Neutrophil (primary cell): ENCODE measurements around the gene TLR9.

Source experiments
- H3K27ac ChIP-seq: fragments of 200-600 bp; sonication (generic); 2 replicates; pipeline ENCODE4 v1.5.1; 2016; ENCODE audit warnings: mild to moderate bottlenecking, moderate library complexity
- H3K27me3 ChIP-seq: fragments of 200-600 bp; sonication (generic); 2 replicates; pipeline ENCODE4 v1.6.0; 2016; ENCODE audit warnings: mild to moderate bottlenecking
- H3K36me3 ChIP-seq: fragments of 200-600 bp; sonication (generic); 2 replicates; pipeline ENCODE4 v1.5.1; 2017
- H3K4me1 ChIP-seq, 2 experiments: fragments of 200-600 bp in 1 of 2; sonication (generic) in 1 of 2; 1 replicate in 1 of 2; 2 replicates in 1 of 2; pipeline versions ENCODE4 v1.5.1 to v1.6.1; 2013 to 2016; ENCODE audit warnings: low read depth in 1 of 2, low read length in 1 of 2, mild to moderate bottlenecking in 1 of 2, moderate library complexity in 1 of 2; ENCODE audit not compliant: control insufficient read depth in 1 of 2, insufficient read depth in 1 of 2
- H3K4me3 ChIP-seq, 2 experiments: fragments of 200-600 bp in 1 of 2; sonication (generic) in 1 of 2; 1 replicate in 1 of 2; 2 replicates in 1 of 2; pipeline ENCODE4 v1.5.1; 2013 to 2016; ENCODE audit warnings: low read depth in 1 of 2, low read length in 1 of 2, mild to moderate bottlenecking in 1 of 2, moderate library complexity in 1 of 2
- H3K9me3 ChIP-seq: fragments of 200-600 bp; sonication (generic); 2 replicates; pipeline ENCODE4 v1.5.1; 2016
- CTCF ChIP-seq: fragments of 200-600 bp; sonication (generic); IDR thresholded peaks from 2 replicates; pipeline ENCODE4 v1.5.1; 2016; ENCODE audit warnings: antibody characterized with exemption

Gene TLR9

GRCh38 chr3:52176951-52177700 lies 48.3 kb downstream of the TLR9 start:
- H3K9me3 ChIP-seq: no peaks in the 10 kb centered on the region
- no peak overlapping the region for H3K27ac ChIP-seq
- H3K4me3 ChIP-seq: no peak overlapping the region
- H3K27me3 ChIP-seq: no peaks in the 10 kb centered on the region
- no peaks in the 10 kb centered on the region for H3K36me3 ChIP-seq
- H3K4me1 ChIP-seq: peaks cover 0 to 7% of the 10 kb centered on the region in 2 experiments
- no peak for TF ChIP-seq CTCF

GRCh38 chr3:52176180-52176752 lies 49.2 kb downstream of the TLR9 start:
- no peak overlapping the region for H3K27ac ChIP-seq
- H3K4me1 ChIP-seq: no peaks in the 10 kb centered on the region
- H3K9me3 ChIP-seq: no peaks in the 10 kb centered on the region
- H3K36me3 ChIP-seq: no peaks in the 10 kb centered on the region
- no peaks in the 10 kb centered on the region for H3K27me3 ChIP-seq
- no peak overlapping the region for H3K4me3 ChIP-seq
- no peak for TF ChIP-seq CTCF

GRCh38 chr3:52175416-52176179 lies 49.8 kb downstream of the TLR9 start:
- H3K27me3 ChIP-seq: no peaks in the 10 kb centered on the region
- no peaks in the 10 kb centered on the region for H3K4me1 ChIP-seq
- no peaks in the 10 kb centered on the region for H3K9me3 ChIP-seq
- no peak overlapping the region for H3K4me3 ChIP-seq
- no peak for TF ChIP-seq CTCF
- no peaks in the 10 kb centered on the region for H3K36me3 ChIP-seq
- no peak overlapping the region for H3K27ac ChIP-seq

GRCh38 chr3:52174896-52175295 lies 50.5 kb downstream of the TLR9 start:
- Histone ChIP-seq H3K9me3 (no peaks in the 10 kb centered on the region), H3K4me1 (no peaks in the 10 kb centered on the region), H3K27me3 (no peaks in the 10 kb centered on the region), H3K36me3 (no peaks in the 10 kb centered on the region), H3K27ac (no peak overlapping the region), H3K4me3 (no peak overlapping the region)
- no peak for TF ChIP-seq CTCF

GRCh38 chr3:52173101-52173500 lies 52.3 kb downstream of the TLR9 start:
- H3K4me1 ChIP-seq: no peaks in the 10 kb centered on the region
- no peak for TF ChIP-seq CTCF

More at GRCh38 chr3:52173101-52173500, 52.3 kb downstream of the TLR9 start:
- Histone ChIP-seq H3K27ac (no peak overlapping the region), H3K9me3 (no peaks in the 10 kb centered on the region), H3K27me3 (no peaks in the 10 kb centered on the region), H3K36me3 (no peaks in the 10 kb centered on the region), H3K4me3 (no peak overlapping the region)
